Endodermal cell (in vitro differentiated cells): Measurements from ENCODE around the gene HAGH. TPM values are rescaled to one million over a fixed set of nuclear protein-coding genes. Genes with fewer than 3 reads are reported as not detected.

Experiments used
- DNase-seq: peaks from one replicate; pipeline ENCODE4 v3.0.0-alpha.2; 2017
- H3K27ac ChIP-seq: 2 replicates; pipeline ENCODE4 v1.5.1; 2013; ENCODE audit warnings: mild to moderate bottlenecking, low read depth, low read length, moderate library complexity
- H3K27me3 ChIP-seq: 2 replicates; pipeline ENCODE4 v1.6.1; 2013; ENCODE audit warnings: mild to moderate bottlenecking, low read length, moderate library complexity; ENCODE audit not compliant: insufficient read depth, control insufficient read depth, poor library complexity, severe bottlenecking
- H3K36me3 ChIP-seq: 2 replicates; pipeline ENCODE4 v1.7.0; 2013; ENCODE audit warnings: mild to moderate bottlenecking, low read length, moderate library complexity; ENCODE audit not compliant: control insufficient read depth, insufficient read depth
- H3K4me1 ChIP-seq: one replicate; pipeline ENCODE4 v1.7.0; 2013; ENCODE audit warnings: low read length; ENCODE audit not compliant: control insufficient read depth, insufficient read depth
- H3K4me3 ChIP-seq: 2 replicates; pipeline ENCODE4 v1.5.1; 2013; ENCODE audit warnings: mild to moderate bottlenecking, low read length, moderate library complexity
- H3K9ac ChIP-seq: 2 replicates; pipeline ENCODE4 v1.6.1; 2013; ENCODE audit warnings: mild to moderate bottlenecking, low read length, moderate library complexity; ENCODE audit not compliant: poor library complexity, severe bottlenecking; ENCODE audit errors: extremely low read depth
- H3K9me3 ChIP-seq: 2 replicates; pipeline ENCODE4 v1.6.1; 2013; ENCODE audit warnings: mild to moderate bottlenecking, low read length, moderate library complexity; ENCODE audit not compliant: control insufficient read depth
- H3K27ac Mint-ChIP-seq: 2 replicates; pipeline ENCODE4 v1.8.0; 2020; ENCODE audit warnings: mixed read lengths
- H3K27me3 Mint-ChIP-seq: 2 replicates; pipeline ENCODE4 v1.8.0; 2021; ENCODE audit warnings: mild to moderate bottlenecking, mixed read lengths; ENCODE audit not compliant: insufficient read depth
- H3K36me3 Mint-ChIP-seq: 2 replicates; pipeline ENCODE4 v1.8.0; 2020; ENCODE audit warnings: low read depth, mixed read lengths
- H3K4me1 Mint-ChIP-seq: 2 replicates; pipeline ENCODE4 v1.8.0; 2020; ENCODE audit warnings: mixed read lengths
- H3K4me3 Mint-ChIP-seq: 2 replicates; pipeline ENCODE4 v1.8.0; 2020; ENCODE audit warnings: mild to moderate bottlenecking, moderate library complexity, mixed read lengths
- H3K9me3 Mint-ChIP-seq: 2 replicates; pipeline ENCODE4 v1.8.0; 2020; ENCODE audit warnings: mild to moderate bottlenecking, mixed read lengths
- CTCF ChIP-seq: fragments of 200-600 bp; sonication (generic); conservative IDR thresholded peaks from 2 replicates; pipeline ENCODE4 v1.5.0; 2021; ENCODE audit warnings: antibody characterized with exemption, mild to moderate bottlenecking
- WGBS, 2 experiments: methylation state at CpG; one replicate each; pipeline versions ENCODE4 v1.1.5 to v1.1.7; 2013; ENCODE audit warnings: missing lambda C conversion rate in 2 of 2, mixed read lengths in 1 of 2; ENCODE audit not compliant: insufficient coverage in 1 of 2, insufficient read length in 1 of 2; 5-methylcytosine and 5-hydroxymethylcytosine counted together
- total RNA-seq, 2 donors: library from RNA; stranded (reverse); fragmentation: NEBNext Ultra II Directional in 1 of 2; extraction: Animal tissue kit (Norgen Biotek cat#: 25700) in 1 of 2; gene quantifications; 2 replicates in 1 of 2; 3 replicates in 1 of 2; pipeline ENCODE4 v1.2.1, GENCODE V29; 2021

The HAGH gene
- total RNA-seq, 2 donors from 2014 or later = 47.8 to 52.9 TPM

GRCh38 chr16:1871974-1872635 is 45.5 kb upstream of the HAGH start, which contains the start of gene MEIOB:
Gene MEIOB, minus strand, starts transcription at chr16:1872164. Its CDS starts 3,989 bp downstream, at chr16:1868175.
- no peaks in the 10 kb centered on the region for H3K36me3 ChIP-seq
- peaks cover 4% of the 10 kb centered on the region for H3K9me3 Mint-ChIP-seq
- H3K36me3 Mint-ChIP-seq = no peaks in the 10 kb centered on the region
- no peaks in the 10 kb centered on the region for H3K4me1 Mint-ChIP-seq
- H3K27me3 Mint-ChIP-seq = peaks cover 44% of the 10 kb centered on the region
- TF ChIP-seq CTCF = no peak
- no peak within 1 kb of the TSS for H3K27ac Mint-ChIP-seq
- peaks cover 22% of the 10 kb centered on the region for H3K27me3 ChIP-seq
- no peak within 1 kb of the TSS for H3K4me3 ChIP-seq
- DNase-seq = peak; percentile 94
- no peaks in the 10 kb centered on the region for H3K4me1 ChIP-seq
- peak within 1 kb of the TSS; percentile 50 for H3K4me3 Mint-ChIP-seq
- H3K27ac ChIP-seq = no peak within 1 kb of the TSS
- H3K9ac ChIP-seq = no peak within 1 kb of the TSS
- WGBS, 2 experiments = 23 to 43% methylated on average over 17 to 67 of the region's 68 CpGs
- no peaks in the 10 kb centered on the region for H3K9me3 ChIP-seq

GRCh38 chr16:1870365-1871082 is 43.9 kb upstream of the HAGH start:
- no peaks in the 10 kb centered on the region for H3K4me1 Mint-ChIP-seq
- H3K36me3 Mint-ChIP-seq = no peaks in the 10 kb centered on the region
- Histone ChIP-seq H3K9me3 (no peaks in the 10 kb centered on the region), H3K4me3 (no peak overlapping the region), H3K36me3 (no peaks in the 10 kb centered on the region), H3K27me3 (peaks cover 37% of the 10 kb centered on the region), H3K27ac (no peak overlapping the region), H3K9ac (no peak overlapping the region), H3K4me1 (no peaks in the 10 kb centered on the region)
- H3K9me3 Mint-ChIP-seq = peaks cover 4% of the 10 kb centered on the region
- H3K27ac Mint-ChIP-seq = no peak overlapping the region
- 63 to 76% methylated on average over 5 to 9 of the region's 9 CpGs for WGBS, 2 experiments
- H3K4me3 Mint-ChIP-seq = no peak overlapping the region
- TF ChIP-seq CTCF = no peak
- DNase-seq = no peak
- peaks cover 44% of the 10 kb centered on the region for H3K27me3 Mint-ChIP-seq

- no peaks in the 10 kb centered on the region for H3K36me3 Mint-ChIP-seq
- H3K27ac Mint-ChIP-seq = no peak overlapping the region
- no peak for TF ChIP-seq CTCF
- peaks cover 32% of the 10 kb centered on the region for H3K27me3 ChIP-seq
- no peak overlapping the region for H3K4me3 Mint-ChIP-seq
- peaks cover 31% of the 10 kb centered on the region for H3K27me3 Mint-ChIP-seq
- H3K4me1 ChIP-seq = no peaks in the 10 kb centered on the region
- H3K9me3 Mint-ChIP-seq = no peaks in the 10 kb centered on the region
- no peaks in the 10 kb centered on the region for H3K9me3 ChIP-seq
- no peaks in the 10 kb centered on the region for H3K36me3 ChIP-seq
- no peak overlapping the region for H3K4me3 ChIP-seq
- no peaks in the 10 kb centered on the region for H3K4me1 Mint-ChIP-seq
- H3K9ac ChIP-seq = no peak overlapping the region
- 68 to 79% methylated on average over 3 to 6 of the region's 6 CpGs for WGBS, 2 experiments
- no peak for DNase-seq
- no peak overlapping the region for H3K27ac ChIP-seq
Measured at GRCh38 chr16:1865902-1866690, 39.5 kb upstream of the HAGH start.
